ENCODE data around the gene COL4A2.

The COL4A2 gene

GRCh38 chr13:110306960-110307766, at the start of gene COL4A2, which contains the start of gene COL4A1:
COL4A2 (plus strand) TSS chr13:110307284; CDS start chr13:110307904, 620 bp downstream.
COL4A1 (minus strand) TSS chr13:110307157; CDS start chr13:110307027, 130 bp downstream.
- no peak for DNase-seq (ENCODE audit: low read depth)

- no peak for DNase-seq (ENCODE audit: low read depth)
Measured at GRCh38 chr13:110257408-110257807, 49.7 kb upstream of the COL4A2 start.

GRCh38 chr13:110258876-110259631, 48.0 kb upstream of the COL4A2 start:
- DNase-seq (ENCODE audit: low read depth), result no peak

- no peak for DNase-seq (ENCODE audit: low read depth)
Measured at GRCh38 chr13:110259651-110260050, 47.4 kb upstream of the COL4A2 start.

- no peak for DNase-seq (ENCODE audit: low read depth)
Measured at GRCh38 chr13:110261166-110262081, 45.7 kb upstream of the COL4A2 start.

GRCh38 chr13:110262082-110262436, 45.0 kb upstream of the COL4A2 start:
- DNase-seq (ENCODE audit: low read depth), result no peak

GRCh38 chr13:110262508-110263291, 44.4 kb upstream of the COL4A2 start:
- DNase-seq (ENCODE audit: low read depth), result no peak

- DNase-seq (ENCODE audit: low read depth), result no peak
Measured at GRCh38 chr13:110263404-110263803, 43.7 kb upstream of the COL4A2 start.

- DNase-seq (ENCODE audit: low read depth), result no peak
Measured at GRCh38 chr13:110263888-110264287, 43.2 kb upstream of the COL4A2 start.

GRCh38 chr13:110264685-110265275, 42.3 kb upstream of the COL4A2 start:
- no peak for DNase-seq (ENCODE audit: low read depth)

- DNase-seq (ENCODE audit: low read depth), result no peak
Measured at GRCh38 chr13:110265341-110265681, 41.8 kb upstream of the COL4A2 start.

GRCh38 chr13:110265682-110266430, 41.2 kb upstream of the COL4A2 start:
- no peak for DNase-seq (ENCODE audit: low read depth)

- DNase-seq (ENCODE audit: low read depth), result no peak
Measured at GRCh38 chr13:110266431-110266809, 40.7 kb upstream of the COL4A2 start.

- DNase-seq (ENCODE audit: low read depth), result no peak
Measured at GRCh38 chr13:110266983-110267382, 40.1 kb upstream of the COL4A2 start.

- no peak for DNase-seq (ENCODE audit: low read depth)
Measured at GRCh38 chr13:110268061-110268460, 39.0 kb upstream of the COL4A2 start.

- DNase-seq (ENCODE audit: low read depth), result no peak
Measured at GRCh38 chr13:110268576-110269185, 38.4 kb upstream of the COL4A2 start.

- no peak for DNase-seq (ENCODE audit: low read depth)
Measured at GRCh38 chr13:110269509-110270185, 37.4 kb upstream of the COL4A2 start.

- DNase-seq (ENCODE audit: low read depth), result no peak
Measured at GRCh38 chr13:110270507-110270906, 36.6 kb upstream of the COL4A2 start.

- no peak for DNase-seq (ENCODE audit: low read depth)
Measured at GRCh38 chr13:110271313-110271712, 35.8 kb upstream of the COL4A2 start.
